ENCODE data around the gene SLC38A3.

The SLC38A3 gene

DNA sequence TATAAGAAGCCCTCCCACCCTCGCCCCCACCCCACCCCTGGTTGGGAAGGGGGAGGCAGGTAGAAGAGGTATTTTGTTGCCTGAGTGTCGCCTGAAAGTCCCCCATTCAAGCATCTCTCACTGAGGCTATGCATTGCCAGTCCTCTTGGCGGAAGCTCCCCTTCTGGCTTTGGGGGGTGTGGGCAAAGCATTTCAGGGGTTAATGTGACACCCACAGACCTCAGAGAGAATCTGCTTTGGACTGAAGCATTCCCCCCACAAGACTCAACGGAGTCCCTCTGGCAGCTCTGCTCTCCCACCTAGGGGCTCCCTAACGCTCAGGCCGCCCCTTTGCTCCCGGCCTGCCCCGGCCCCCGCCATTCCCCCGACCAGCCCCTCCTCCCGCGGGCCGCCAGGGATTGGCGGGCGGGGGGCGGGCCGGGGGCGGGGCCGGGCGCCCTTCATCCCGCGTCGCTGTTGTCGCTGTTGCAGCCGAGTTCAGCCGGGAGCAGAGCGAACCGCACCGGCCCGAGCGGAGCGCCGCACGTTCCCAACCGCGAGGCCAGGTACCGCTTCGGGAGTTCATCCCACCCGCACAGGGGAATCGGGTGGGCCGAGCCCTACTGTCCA lies at the start of gene SLC38A3:
Gene SLC38A3, plus strand, starts transcription at position 468 of the 609 bp plus-strand sequence. CDS start 8,929 bp downstream, outside the sequence.
- DNase-seq = no peak

DNA sequence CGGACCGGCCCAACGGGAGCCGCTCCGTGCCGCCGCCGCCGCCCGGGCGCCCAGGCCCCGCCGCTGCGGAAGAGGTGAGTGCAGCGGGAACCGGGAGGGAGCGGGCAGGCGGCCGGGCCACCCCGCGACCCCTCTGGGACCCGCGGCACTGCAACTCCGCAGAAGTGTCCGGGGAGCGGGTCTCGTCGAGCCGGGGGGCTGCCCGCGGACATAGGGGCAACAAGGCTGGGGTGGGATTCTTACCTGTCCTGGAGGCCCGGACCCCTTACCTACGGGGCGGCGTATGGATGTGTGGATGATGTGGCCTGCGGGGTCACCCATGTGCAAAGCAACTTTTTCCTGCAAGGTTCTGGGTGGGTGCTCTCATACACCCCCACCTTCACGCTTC lies 49.6 kb upstream of the SLC38A3 start:
- no peak for DNase-seq

DNA sequence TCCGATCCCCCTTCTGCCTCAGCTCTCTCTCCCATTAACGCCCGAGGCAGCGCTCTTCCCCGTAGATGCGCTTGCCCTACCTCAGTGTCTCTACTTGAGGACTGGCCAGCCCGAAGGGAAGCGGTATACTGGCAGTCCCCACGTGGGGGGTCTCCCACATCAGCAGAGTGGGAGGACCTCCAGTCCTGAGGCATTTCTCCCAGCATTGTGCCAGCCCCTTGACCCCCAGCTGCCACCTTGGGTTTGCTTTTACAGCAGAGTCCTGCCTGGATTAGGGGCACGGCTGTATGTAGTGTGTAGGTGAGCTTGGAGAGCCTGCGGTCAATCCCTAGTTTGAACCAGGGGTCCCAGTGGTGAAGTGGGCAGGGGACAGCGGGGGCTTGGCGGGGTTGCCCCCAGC lies 49.2 kb upstream of the SLC38A3 start:
- no peak for DNase-seq

DNA sequence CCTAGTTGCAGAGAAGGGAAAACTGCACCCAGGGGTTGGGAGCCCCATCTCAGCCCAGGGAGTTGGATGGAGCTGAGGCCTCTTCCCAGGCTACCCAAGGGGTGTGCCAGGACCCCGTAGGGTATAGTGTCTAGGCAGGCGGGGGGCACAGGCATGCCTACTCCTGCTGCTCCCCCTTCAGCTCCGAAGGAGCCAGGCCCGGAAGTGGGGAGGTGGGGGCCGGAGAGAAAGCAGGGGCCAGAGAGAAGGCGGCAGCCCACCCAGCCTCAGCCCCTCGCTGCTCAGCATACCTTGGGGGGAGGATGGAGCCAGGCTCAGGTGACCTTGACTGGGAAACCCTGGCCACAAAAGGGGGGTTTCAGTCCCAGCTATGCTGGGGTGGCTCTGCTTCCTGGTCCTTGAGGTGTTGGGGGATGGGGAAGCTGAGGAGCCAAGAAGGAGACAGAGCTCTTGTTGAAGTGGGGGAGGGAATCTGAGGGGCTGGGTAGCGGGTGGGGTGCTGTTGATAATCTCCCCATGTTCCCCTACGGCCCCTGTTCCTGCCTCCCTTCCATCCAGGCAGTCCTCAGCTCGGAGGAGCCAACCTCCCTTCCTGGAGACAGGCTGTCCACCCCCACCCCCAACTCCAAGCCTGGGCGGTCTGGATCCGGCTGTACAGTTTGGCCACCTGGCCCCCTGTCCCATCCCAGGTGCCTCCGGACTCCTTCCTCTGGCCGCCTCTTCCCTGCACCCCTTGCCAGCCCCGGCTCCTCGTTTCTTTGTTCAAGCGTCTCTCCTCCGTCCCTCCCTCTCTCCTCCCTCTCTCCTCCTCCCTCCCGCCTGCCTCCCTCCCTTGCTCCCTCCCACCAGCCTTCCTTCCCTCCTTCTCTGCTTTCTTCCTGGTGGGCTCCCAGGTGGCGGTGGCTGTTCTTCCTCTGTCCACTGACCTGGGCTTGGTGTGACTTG lies 48.2 kb upstream of the SLC38A3 start:
- no peak for DNase-seq

DNA sequence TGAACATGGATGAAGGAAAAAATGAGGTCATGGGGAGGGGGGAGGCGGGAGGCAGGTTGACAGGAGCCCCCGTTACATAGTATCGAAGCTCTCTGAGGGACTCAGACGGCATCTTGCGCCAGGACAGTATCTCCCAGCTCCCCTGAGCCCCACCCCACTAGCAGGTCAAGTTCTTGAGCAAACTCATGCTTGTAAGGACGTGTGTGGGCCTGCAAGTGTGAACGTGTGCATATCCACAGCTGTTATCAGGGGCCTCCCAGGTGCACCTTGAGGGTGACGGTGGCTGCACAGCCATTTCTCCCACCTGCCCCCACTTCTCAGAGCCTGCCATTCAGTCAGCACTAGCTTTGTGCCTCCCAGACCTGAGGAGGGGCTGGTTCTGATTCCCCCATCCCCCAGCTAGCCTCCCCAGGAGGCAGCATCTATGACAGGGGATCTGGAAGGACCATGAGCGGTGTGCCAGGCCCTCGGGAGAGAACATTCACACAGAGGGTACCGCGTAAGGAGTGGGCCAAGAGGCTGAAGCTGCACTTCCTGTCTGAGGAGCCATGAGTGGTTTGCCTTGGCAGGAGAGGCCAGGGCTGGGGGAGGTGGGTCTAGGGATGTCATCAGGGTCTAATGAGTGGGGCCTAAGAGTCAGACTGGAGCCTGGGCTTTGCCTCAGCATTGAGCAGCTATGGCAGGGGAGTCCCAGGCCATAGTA lies 47.1 kb upstream of the SLC38A3 start:
- DNase-seq = no peak

DNA sequence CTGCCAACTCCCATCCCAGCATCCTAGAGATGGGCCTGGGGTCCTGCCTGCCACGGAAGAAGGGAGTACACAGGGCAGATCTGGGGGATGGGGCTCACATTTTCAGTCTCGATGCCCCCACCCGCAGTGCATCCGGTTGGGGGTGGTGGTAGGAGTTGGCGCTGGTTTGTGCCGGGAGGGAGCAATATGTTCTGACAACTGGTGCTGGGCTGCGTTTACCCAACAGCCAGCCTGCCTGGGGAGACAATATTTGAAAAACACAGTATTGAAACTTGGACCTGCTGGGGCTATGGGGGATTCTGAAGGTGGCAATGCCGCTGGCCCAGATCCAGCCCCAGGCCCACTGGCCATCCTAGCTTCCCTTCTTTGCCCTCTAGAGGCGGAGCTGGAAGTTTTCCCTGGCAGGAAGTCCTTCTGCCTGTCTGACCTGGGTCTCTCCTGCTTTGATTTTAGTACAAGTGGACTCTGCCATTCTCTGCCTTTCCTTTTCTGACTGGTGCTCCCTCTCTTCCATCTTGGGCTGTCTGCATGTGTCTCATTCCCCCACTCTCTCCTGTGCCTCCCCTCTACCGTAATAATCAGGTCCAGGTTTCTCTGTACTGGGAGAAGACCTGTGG lies 46.4 kb upstream of the SLC38A3 start:
- DNase-seq = no peak

DNA sequence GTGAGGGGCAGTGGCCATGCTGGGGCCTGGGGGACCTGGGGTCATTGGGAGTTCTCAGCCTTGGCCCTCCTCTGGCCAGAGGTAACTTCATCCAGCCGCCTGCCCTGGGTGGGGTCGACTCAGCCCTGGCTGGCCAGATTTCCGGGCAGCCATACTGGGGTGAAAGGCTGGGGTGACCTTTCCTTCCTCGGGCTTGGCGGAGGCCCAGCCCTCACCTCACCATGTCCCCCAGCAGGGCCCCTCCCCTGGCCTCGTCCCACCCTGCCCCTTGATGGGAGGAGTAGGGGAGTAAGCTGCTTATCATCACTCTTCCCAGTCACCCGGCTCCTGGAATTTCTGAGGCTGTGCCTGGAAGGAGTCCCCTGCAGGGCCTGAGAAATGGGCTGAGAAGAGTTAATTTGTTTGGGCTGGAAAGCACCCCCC lies 44.5 kb upstream of the SLC38A3 start:
- no peak for DNase-seq

DNA sequence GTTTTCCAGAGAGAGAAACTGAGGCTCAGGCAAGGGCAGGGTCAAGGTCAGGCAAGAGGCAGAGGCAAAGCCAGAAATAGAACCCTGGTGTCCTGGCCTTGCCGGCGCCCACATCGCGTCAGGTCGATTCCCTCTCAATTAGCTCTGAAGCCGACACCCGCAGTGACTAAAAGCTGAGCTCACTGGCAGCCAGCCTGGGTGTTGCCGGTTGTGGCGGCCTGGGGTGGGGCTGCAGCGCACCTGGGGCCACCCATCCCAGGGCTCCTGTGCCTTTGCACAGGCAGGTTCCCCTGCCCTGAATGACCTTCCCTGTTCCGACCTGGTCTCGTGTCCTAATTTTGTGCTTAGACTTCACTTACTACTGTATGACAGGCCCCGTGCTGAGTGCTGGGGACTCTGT lies 43.8 kb upstream of the SLC38A3 start:
- no peak for DNase-seq

DNA sequence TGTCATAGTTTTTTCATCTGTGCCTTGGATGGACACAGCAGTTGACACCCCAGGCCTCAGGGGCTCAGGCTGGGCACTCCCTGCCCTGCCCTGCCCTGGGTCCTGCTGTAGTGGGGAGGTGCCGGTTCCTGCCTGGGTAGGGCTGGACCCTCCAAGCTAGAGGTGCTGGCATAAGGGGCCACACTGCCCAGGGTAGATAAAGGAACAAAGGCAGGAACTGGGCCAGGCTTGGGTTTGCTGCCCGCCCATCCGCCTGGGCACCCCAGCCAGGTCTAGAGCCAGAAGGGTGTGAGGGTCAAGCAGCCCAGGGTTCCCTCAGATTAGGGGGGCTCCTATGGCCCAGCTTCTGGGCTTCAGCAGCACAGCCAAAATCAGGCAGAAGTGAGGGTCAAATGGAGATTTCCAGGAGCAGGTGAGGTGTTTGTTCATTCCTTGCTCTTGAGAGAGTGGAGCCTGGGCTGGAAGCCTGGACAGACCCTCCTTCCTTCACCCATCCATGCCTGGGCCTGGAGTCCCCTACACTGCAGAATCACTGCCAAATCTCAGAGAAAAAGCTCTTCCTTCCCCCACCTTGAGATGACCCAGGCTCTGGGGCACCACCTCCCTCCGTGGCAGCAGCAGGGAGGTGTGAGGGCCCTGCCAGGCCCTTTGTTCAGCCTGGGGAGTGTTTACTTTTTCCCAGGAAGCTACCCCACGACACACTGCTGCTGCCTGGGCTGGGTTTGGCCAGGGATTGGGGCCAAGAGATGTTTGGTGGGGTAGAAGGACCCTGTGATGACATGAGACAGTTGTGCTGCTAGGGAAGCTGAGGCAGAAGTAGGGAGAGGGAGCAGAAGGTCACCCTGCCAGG lies 42.8 kb upstream of the SLC38A3 start:
- DNase-seq = no peak

DNA sequence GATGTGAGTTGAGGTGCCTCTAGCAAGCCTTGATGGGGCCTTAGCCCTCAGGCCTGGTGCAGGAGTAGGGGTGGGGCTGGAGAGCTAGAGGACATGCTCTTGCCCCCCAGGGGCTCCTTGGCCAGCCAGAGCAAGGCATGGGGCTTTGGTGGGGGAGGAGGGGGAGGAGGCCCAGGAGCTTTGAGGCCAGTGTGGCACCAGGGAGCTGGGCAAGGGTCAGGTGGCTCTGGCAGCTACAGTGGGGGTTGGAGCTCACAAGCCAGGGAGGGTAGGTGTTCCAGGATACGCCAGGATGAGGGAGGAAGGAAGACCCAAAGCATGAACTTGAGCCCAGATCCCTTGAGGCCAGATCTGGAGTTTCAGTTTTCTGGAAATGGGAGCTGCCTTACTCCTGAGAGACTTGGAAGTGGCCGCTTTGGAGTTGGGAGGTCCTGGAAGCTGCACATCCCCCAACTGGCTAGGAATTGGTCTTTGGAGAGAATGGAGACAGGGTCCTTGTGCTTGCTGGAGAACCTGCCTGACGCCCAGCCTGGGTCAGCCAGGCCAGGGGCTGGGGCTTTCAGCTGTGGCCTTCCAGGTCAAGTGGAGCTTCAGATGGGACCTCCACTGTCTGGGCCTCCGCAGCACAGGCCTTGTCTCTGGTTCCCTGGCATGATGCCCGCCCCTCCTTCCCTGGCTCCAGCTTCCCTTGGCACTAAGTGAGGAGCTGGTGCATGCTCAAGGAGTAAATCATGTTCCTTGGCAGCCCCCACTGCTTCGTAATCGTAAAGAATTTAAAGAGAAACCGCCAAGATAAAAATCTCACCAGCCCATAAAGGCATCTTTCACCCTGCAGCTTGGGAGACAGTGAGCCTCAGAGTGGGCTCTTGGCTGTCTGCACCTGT lies 41.3 kb upstream of the SLC38A3 start:
- DNase-seq = no peak

DNA sequence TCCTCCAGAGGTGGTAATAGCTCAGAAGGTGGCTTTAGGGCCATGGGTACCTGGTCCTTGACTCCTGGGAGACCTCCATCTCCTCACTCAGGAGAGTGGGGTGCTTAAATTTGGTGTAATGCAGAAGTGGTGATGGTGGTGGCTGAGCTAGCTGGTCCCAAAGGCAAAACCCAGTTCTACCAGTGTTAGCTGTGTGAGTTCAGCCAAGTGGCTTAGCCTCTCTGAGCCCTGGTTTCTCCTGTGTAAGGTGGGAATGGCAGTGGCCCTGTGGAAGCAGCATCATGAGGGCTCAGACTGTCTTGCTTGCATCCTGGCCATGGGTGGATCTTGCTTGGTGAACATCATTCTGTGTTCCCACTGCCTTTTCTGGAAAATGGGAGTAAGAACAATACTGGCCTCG lies 40.6 kb upstream of the SLC38A3 start:
- DNase-seq = no peak

DNA sequence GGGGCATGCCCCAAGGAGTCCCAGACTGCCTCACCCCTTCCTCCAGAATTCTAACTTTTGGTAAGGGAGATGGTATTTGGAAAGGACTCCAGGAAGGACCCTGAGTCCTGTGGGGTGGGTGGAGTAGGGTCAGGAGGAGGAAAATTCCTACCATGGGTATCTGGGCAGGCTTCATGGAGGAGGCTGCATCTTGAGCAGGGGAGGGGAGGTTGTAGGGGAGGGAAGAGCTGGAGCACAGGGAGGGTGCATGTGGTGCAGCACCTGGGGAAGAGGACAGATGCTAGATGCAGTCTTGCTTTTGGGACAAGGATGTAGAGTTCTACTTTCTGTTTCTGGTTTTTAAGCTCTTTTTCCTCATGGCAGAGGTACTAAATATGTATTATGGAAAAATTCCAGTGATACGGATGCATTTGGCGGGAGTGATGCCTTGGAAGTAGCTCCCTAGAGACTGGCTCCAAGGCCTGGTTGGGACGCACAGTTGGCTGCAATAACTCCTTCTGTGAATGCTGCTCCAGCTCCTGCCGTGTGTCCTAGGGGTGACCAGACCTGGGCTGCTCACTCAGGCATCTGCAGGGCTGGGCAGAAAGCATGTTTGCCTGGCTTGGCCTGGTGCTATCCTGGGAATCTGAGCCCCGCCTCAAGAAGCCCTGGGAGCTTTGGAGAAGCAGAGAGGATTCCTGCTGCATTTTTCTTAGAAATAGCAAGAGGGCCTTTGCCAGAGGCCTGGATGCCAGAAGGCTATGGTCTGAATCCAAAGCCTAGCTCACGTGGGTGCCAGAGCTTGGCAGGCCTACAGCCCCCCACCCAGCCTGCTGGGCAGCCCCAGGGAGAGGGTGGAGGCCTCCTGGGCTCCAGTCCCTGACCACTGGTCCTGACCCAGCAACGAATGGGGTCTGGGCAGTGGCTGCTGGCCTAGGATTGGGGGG lies 39.8 kb upstream of the SLC38A3 start:
- DNase-seq = no peak

DNA sequence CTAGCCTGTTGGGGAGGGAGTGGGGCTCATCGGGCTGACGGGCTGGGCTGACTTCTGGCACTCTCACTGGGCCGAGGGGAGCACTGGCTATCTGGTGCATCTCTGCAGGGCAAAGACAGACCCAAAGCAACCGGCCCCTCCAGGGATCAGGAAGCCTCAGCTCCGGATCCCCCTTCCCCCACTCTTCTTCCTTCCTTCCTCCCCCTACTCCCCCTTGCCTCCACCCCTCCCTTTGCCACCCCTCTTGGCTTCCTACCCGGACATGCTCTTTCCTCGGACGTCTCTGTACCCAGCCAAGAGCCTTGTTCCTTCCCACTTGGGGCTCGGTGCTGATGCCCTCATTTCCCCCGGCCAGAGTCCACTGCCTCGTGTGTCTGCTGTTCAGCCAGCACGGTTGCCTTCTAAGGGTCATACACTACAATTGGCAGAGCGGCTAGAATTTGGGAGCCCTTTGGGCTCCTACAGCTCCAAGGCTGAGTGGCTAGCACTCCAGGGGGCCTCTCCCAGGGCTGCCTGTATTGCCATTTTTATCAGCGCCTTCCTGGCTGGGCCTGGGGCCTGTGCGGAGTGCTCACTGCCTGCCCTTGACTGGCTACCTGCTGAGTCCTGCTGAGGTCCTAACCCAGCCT lies 39.0 kb upstream of the SLC38A3 start:
- DNase-seq = no peak

DNA sequence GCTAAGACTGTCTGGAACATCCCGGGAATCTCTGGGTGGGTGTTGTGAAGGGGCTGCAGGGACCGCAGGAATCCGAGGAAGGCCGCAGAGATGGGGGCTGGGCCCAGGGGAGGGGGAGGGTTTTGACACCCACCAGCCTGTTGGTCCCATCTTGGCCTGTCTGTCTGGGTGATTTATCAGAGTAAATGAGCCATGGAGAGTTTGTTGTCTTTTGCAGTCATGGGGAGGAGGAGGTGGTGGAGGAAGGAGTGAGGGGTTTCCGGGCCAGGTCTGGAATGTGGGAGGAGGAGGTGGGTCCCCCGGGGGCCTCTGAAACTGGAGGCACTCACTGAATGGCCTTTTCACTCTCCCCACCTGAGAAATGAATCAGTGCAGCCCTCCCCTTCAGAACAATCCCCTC lies 38.5 kb upstream of the SLC38A3 start:
- DNase-seq = no peak

DNA sequence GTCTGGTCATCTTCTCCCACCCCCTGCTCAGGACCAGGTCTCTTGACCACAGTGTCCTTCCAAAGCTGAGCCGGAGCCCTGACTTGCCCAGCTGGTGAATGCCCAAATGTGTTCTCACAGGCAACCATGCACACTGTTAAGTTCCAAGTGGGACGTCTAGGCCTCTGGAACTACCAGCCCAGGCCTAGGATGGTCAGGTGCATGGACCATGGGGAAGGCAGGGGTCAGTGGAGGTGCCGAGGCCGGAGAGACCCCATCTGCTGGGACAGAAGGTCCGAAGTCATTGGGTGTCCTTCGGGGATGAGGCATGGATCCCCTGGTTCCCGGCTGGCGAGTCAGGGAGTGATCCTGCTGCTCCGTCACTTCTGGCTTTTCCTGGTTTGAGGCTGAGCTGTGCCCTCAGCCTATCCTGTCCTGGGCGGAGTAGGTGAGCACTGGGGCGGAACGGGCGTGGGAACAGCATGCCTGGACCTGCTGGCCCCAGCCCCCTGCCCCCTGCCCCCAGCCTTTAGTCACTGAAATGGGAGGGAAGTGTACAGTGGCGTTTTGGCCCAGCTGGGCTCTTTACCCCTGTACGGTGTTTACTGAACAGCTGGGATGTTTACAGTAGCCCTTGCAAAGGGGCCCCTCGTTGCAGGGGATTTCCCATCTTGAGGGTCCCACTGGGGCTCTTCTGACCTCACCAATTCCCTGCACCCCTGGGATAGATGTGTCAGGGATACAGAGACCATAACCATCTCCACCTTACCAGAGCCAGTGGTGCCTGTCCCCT lies 37.8 kb upstream of the SLC38A3 start:
- DNase-seq = no peak

DNA sequence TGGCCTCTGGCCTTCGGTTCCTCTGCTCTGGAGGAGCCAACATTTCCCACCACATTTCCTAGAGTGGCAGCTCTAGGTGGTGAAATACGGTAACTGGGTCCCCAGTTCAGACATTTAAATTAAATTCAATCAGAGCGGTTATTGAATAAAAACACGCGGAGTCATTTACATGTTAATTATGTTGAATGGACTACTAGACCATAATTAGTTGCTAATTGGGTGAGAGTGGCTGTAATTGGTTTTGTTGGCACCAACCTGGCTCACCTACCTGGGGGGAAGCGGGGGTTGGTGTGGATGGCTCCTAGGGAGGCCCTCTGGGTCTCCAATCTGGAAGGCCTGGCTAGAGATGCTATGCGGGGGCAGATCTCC lies 37.2 kb upstream of the SLC38A3 start:
- DNase-seq = no peak

DNA sequence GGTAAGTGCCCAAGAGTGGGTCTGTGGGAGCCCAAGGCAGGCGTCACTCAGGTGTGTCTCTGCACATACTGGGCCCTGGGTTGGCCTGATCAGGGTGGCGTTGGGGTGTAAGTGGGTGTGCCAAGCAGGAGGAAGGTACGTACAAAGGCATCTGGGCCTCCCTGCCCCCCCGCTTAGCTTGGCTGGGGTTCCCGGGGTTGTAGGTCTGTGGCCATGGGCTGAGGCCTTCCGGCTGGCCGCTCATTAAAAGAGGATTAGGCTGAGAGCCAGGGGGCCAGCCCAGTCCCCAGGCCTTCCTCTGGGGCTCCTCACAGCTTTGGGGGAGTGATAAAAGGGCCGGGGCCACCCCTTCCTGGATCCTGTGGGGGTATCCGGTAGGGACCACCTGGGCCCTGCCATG lies 36.7 kb upstream of the SLC38A3 start:
- no peak for DNase-seq

DNA sequence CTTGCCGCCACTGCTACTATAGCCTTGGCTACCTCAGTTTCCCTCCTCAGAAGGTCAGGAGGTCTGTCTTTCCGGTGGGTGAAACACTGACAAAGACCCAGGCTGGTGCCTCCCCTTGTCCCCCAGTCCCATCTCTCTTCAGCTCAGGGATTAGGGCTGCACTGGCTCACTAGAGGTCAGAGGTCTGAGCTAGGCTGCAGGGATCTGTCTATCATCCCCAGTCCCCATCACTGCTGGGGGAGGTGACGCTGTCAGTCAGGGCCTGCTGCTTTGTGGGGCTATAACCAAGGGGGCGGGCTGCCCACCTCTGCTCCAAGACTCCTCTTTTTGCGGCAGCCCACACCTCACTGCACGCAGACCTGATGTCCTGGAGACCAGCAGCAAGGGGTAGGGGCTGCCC lies 36.3 kb upstream of the SLC38A3 start:
- no peak for DNase-seq

Data from CD4-positive, alpha-beta T cell treated with Interleukin-10 for 1 hour (primary cell).